Embryonic facial prominence (tissue), 1 donor: Measurements from ENCODE around the gene TMEM171.

Experiments used
- DNase-seq: peaks from one replicate; pipeline ENCODE4 v3.0.0-alpha.2; 2016; ENCODE audit errors: extremely low spot score

TMEM171 gene

DNA sequence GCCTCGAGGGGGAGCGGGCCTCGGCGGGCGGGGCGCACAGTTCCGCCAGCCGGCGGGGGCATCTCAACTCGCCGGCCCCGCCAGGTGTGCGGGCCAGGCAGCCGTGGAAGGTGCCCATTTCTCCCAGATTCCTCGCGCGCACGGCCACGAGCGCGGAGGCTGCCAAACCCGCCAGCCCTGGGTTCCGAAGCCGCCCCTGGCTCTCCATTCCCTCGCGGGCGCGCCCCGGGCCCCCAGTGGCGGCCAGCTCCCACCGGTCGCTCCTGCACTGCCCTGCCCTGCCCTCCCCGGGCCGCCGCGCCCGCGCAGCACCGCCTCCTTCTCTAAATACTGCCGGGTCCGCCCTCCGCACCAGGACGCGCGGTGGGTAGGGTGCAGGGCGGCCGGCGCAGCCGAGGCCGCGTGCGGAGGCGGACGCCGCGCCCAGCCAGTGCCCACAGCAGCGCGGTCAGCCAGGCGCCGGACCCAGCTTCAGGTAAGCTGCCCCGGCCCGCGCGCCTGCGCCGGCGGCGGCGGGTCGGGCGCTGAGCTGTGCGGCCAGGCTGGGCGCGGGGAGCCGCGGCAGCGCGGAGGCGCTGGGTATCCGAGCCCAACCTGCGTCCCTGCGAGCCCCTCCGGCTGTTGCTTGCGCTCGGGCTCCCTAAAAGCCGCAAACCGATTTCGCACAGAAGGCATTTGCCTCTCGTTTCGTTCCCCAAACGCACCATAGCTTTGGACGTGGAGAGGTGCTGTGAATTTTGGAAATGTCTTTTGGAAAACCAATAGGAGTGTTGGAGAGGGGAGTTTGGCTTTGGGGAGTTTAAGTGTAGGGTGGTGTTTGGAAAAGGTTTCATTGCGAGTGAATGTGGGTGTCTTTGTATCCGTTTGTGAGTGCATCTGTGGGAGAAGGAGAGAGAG lies at the start of gene TMEM171:
Gene TMEM171, plus strand, starts transcription at position 354 of the 897 bp plus-strand sequence. CDS start 2,799 bp downstream, outside the sequence.
- DNase-seq, result no peak

DNA sequence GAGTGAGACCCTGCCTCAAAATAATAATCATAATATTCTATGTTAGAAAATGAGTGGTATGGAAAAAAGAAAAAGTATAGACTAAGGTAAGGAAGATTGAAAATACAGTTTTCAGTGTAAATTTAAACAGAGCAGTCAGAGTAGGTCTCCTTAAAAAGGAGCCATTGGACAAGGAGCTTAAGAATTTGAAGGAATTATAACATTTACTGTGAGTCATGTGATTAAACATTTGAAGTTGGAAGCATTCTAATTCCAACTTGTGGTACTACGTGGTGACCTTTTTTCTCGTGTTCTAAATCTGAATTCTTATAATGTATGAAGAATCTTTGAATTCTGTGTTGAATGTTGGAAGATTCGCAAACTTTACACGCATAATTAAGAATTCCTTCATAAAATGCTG lies 39.3 kb upstream of the TMEM171 start:
- no peak for DNase-seq

GRCh38 chr5:73088026-73088425 lies 32.3 kb upstream of the TMEM171 start:
- no peak for DNase-seq

- no peak for DNase-seq
Observed at GRCh38 chr5:73093943-73094342, 26.4 kb upstream of the TMEM171 start.

DNA sequence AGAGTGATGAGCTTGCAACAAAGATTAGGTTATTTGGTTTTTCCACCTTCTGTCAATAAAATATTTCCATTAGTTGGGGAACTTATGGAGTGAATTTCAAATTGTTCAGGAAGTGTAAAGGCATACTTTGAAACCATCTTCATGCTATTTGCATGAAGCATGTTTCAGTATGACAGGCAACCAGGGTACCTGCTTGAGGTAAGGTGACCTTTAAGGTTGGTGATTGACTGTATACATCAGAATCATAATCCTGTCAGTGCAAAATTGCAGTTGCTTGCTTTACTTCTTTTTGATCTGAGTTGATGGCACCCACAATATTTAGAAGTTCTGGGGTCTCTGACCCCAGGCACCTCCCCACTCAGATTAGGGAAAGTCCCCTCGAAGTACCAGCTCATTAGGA lies 26.0 kb upstream of the TMEM171 start:
- no peak for DNase-seq

DNA sequence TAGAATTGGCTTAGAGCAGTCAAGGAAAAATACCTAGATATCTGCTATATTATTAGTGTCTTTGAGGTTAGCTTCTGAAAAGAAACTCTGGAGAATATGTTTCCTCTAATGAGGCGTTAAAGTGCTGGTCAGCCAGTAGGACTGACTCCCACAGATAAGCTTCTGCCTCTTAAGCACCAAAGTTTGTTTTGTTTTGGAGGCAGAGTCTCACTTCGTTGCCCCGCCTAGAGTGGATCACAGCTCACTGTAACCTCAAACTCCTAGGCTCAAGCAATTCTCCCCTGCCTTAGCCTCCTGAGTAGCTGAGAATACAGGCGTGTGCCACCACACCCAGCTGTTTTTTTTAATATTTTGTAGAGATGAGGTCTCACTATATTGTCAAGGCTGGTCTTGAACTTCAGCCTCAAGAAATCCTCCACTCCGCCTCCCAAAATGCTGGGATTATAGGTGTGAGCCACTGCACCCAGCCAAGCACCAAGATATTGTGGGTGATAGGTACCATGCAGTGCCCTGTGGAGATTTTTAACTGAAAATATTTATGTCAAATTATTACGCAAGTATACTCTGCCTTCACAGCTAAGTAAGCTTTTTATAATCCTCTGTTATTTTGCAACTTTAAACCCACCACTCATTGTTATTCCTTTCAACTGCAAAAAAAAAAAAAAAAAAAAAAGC lies 24.7 kb upstream of the TMEM171 start:
- no peak for DNase-seq

DNA sequence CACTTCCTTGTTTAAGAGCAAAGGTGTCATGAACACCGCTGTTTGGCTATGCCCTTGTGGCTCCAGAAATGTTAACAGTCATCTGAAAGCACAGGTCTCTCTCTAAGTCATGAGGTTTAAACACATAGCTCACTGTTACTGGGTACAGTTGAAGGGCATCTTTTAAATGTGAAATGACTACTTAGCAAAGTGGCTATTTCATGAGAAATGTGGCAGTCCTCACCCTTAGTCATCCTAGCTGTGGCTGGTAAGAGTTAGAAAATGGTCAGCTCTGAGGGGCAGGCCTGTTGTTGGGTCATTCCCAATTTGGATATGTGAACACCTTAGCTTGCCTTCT lies 24.2 kb upstream of the TMEM171 start:
- DNase-seq, result no peak

DNA sequence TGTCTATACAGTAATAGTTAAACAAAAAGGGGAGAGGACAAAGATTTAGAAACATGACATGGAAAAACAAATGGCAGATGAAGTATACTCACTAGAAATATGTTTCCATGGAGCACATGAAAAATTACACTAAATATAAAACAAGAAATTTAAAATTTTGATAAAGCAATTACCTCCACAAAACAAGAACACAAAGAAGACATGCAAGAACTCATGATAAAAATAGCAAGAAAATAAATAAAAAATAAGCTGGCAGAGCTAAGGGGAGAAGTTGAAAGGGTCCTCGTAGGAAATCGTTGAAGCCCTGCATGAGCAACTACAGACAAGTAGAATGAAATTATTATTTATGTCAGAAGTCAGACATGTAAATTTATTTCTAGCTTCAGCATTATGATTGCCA lies 22.6 kb upstream of the TMEM171 start:
- no peak for DNase-seq

GRCh38 chr5:73100109-73100508 lies 20.3 kb upstream of the TMEM171 start:
- no peak for DNase-seq

DNA sequence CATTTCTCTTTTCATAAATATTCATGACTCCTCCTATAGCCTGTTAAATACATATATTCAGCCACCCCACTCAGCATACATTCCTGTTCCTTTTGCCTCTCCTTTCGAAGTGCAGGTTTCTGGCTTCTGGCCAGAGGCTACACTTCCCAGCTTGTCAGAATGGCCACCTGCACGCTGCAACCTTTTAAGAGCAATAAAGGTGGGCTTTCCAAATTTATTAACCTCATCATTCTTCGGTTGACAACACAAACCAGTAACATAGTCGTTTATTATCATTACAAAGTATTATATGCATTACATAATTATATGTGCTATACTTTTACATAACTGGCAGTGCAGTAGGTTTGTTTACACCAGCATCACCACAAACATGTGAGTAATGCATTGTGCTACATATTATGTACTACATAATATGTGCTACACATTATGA lies 16.5 kb upstream of the TMEM171 start:
- DNase-seq, result no peak

DNA sequence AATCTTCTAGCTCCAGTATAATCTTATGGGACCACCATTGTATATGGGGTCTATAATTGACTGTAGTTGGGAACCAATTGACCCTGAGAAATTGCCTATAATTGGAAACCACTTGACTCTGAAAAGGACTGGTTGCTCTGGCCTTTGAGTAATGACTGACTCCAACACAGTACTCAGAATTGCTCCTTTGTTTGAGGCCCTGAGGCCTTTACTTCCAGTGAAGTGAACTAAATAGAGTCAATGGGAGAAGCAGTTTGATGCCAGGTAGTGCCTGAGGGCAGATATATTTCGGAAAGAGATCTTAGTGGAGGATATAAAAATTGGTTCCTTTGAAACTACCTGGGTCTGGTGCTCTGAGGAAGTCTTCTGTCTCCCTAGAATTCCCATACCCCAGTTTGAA lies 16.0 kb upstream of the TMEM171 start:
- no peak for DNase-seq

DNA sequence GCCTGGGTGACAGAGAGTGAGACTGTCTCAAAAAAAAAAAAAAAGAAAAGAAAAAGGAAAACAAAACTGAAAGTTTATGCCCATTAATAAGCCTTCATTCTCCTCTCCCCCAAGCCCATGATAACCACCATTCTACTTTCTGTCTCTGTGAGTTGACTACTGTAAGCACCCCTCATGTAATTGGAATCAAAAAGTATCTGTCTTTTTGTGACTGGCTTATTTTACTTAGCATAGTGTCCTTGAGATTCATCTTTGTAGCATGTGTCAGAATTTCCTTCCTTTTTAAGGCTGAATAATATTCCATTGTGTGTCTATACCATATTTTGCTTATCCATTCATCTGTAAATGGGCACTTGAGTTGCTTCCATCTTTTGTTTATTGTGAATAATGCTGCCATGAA lies 14.0 kb upstream of the TMEM171 start:
- no peak for DNase-seq

GRCh38 chr5:73110190-73110589 lies 10.2 kb upstream of the TMEM171 start:
- no peak for DNase-seq

GRCh38 chr5:73111536-73111935 lies 8.8 kb upstream of the TMEM171 start:
- DNase-seq, result no peak

DNA sequence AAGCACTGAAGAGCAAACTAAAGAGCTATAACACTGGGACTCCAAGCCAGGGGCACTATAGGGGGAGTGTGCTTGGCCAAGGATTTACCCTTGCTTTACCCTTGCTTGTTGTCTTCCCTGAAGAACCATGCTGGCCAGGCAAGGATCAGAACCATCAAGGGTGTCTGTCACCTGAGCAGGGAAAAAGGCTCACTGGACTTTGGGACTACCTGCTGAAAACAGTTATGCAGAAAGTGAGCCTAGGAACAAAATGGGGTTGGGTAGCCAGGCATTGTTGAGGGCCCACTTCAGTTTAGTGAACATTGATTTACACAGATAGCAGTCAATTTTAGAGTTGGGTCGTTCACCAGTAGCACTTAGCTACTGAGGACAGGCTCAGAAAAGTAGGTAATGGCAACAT lies 8.0 kb upstream of the TMEM171 start:
- no peak for DNase-seq

DNA sequence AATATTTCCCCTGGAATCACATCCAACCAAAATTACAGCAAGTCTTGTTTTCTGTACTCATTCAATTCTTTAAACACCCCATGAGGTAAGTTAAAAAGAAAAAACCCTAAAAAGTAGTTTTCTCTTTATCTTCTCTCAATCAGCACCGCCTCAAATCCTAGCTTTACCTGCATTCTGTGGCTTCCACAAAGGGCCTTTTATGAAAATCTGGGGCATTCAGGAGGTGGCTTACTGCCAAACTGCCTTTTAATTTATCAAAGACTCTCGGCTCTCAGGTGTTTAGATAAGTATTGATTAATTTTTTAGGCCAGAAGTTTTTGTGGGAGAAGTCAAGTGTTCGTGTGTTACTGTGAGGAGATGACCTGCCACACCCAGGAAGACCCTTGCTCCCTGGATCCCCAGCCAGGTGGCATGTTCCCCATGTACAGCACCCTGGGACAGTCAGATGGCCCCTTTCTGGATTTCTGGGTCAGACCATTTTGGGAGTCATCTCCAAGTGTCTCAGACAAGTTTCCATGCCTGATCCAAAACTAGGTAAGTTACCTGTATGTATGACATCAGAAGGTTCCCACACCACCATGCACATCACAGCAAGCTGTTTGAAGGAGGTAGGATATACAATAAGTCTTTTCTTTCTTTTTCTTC lies 6.2 kb upstream of the TMEM171 start:
- no peak for DNase-seq

- DNase-seq, result no peak
Observed at GRCh38 chr5:73115399-73116051, 4.8 kb upstream of the TMEM171 start.

GRCh38 chr5:73116506-73116905 lies 3.9 kb upstream of the TMEM171 start:
- DNase-seq, result no peak

DNA sequence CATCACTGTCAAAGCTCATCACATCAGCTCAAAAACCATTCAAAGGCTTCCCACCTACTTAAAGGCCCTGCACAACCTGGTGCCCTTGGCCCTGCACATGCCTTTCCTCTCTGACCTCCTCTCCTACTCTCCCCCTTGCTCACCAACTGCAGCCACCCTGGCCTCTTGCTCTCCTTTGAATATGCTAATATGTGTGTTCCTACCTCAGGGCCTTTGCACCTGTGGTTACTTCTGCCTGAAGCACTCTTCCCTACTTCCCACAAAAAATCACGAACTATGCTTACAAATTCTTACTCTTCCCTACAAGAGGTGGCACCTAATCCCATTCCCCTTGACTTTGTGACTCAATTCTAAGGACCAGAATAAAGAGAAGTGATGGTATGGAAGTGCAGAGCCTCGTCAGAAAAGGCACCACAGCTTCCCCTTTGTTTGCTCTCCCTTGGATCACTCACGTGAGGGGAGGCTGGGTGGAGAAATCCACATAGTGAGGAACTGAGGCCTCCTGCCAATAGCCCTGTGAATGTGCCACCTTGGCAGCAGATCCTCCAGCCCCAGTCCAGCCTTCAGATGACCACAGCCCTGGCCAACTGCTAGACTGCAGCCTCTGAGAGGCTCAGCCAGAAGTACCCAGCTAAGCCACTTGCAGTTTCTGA lies 3.2 kb upstream of the TMEM171 start:
- DNase-seq, result no peak

- no peak for DNase-seq
Observed at GRCh38 chr5:73118391-73118973, 1.9 kb upstream of the TMEM171 start.

- no peak for DNase-seq
Observed at GRCh38 chr5:73119451-73120157, 771 bp upstream of the TMEM171 start.
